H9 (cell line): ENCODE data around the gene SDHA. TPM values are rescaled to one million over a fixed set of nuclear protein-coding genes. Genes with fewer than 3 reads are reported as not detected.

Source experiments
- DNase-seq: peaks from one replicate; pipeline ENCODE4 v3.0.0-alpha.2; 2017
- H2AFZ ChIP-seq: one replicate; pipeline ENCODE4 v1.6.1; 2013; ENCODE audit warnings: mild to moderate bottlenecking, low read length, control low read depth, moderate library complexity
- H2AK5ac ChIP-seq: 2 replicates; pipeline ENCODE4 v1.6.1; 2013; ENCODE audit warnings: low read length, control low read depth, mixed read lengths; ENCODE audit not compliant: insufficient read length
- H2BK120ac ChIP-seq: one replicate; pipeline ENCODE4 v1.6.1; 2013; ENCODE audit warnings: low read depth, mild to moderate bottlenecking, low read length, control low read depth, inconsistent platforms; ENCODE audit not compliant: poor library complexity, severe bottlenecking
- H2BK12ac ChIP-seq: 2 replicates; pipeline ENCODE4 v1.6.1; 2013; ENCODE audit warnings: low read length, control low read depth, mixed read lengths, low read depth; ENCODE audit not compliant: insufficient read length
- H2BK15ac ChIP-seq: 2 replicates; pipeline ENCODE4 v1.6.1; 2013; ENCODE audit warnings: low read depth, low read length, control low read depth
- H2BK20ac ChIP-seq: one replicate; pipeline ENCODE4 v1.6.1; 2013; ENCODE audit warnings: low read depth, mild to moderate bottlenecking, low read length, control low read depth, inconsistent platforms; ENCODE audit not compliant: poor library complexity, severe bottlenecking
- H2BK5ac ChIP-seq: 2 replicates; pipeline ENCODE4 v1.6.1; 2013; ENCODE audit warnings: low read length, control low read depth, mixed read lengths; ENCODE audit not compliant: insufficient read length
- H3K14ac ChIP-seq: 2 replicates; pipeline ENCODE4 v1.6.1; 2013; ENCODE audit warnings: low read length, control low read depth; ENCODE audit not compliant: insufficient read depth
- H3K18ac ChIP-seq: 2 replicates; pipeline ENCODE4 v1.6.1; 2013; ENCODE audit warnings: low read depth, mild to moderate bottlenecking, mixed read lengths, low read length, control low read depth; ENCODE audit not compliant: insufficient read length
- H3K23ac ChIP-seq: 2 replicates; pipeline ENCODE4 v1.6.1; 2013; ENCODE audit warnings: low read length, control low read depth, mixed read lengths, low read depth; ENCODE audit not compliant: insufficient read length
- H3K23me2 ChIP-seq: 2 replicates; pipeline ENCODE4 v1.6.1; 2013; ENCODE audit warnings: low read depth, mild to moderate bottlenecking, mixed read lengths, low read length, control low read depth; ENCODE audit not compliant: insufficient read length, poor library complexity, severe bottlenecking
- H3K27ac ChIP-seq: 2 replicates; pipeline ENCODE4 v1.5.1; 2013; ENCODE audit warnings: low read length, control low read depth, mixed read lengths, low read depth; ENCODE audit not compliant: insufficient read length
- H3K27me3 ChIP-seq: 2 replicates; pipeline ENCODE4 v1.6.1; 2013; ENCODE audit warnings: low read length, control low read depth, inconsistent platforms; ENCODE audit not compliant: insufficient read depth
- H3K4ac ChIP-seq: 2 replicates; pipeline ENCODE4 v1.6.1; 2013; ENCODE audit warnings: low read depth, mild to moderate bottlenecking, control low read depth, inconsistent platforms, low read length, moderate library complexity
- H3K4me1 ChIP-seq: 2 replicates; pipeline ENCODE4 v1.6.1; 2013; ENCODE audit warnings: low read length, control low read depth, inconsistent platforms; ENCODE audit not compliant: insufficient read depth
- H3K4me2 ChIP-seq: 2 replicates; pipeline ENCODE4 v1.6.1; 2013; ENCODE audit warnings: low read length, control low read depth, mixed read lengths; ENCODE audit not compliant: insufficient read length, insufficient read depth
- H3K56ac ChIP-seq: 2 replicates; pipeline ENCODE4 v1.6.1; 2013; ENCODE audit warnings: low read depth, mild to moderate bottlenecking, mixed read lengths, low read length, control low read depth; ENCODE audit not compliant: insufficient read length
- H3K79me1 ChIP-seq: 2 replicates; pipeline ENCODE4 v1.6.1; 2013; ENCODE audit warnings: low read depth, mild to moderate bottlenecking, moderate library complexity, low read length, control low read depth, inconsistent platforms; ENCODE audit not compliant: insufficient read depth, poor library complexity, severe bottlenecking
- H3K79me2 ChIP-seq: 2 replicates; pipeline ENCODE4 v1.6.1; 2013; ENCODE audit warnings: low read length, control low read depth, inconsistent platforms; ENCODE audit not compliant: insufficient read depth
- H3K9ac ChIP-seq: 2 replicates; pipeline ENCODE4 v1.6.1; 2013; ENCODE audit warnings: low read length, control low read depth, mixed read lengths; ENCODE audit not compliant: insufficient read length; ENCODE audit errors: extremely low read depth
- H3K9me3 ChIP-seq: one replicate; pipeline ENCODE4 v1.6.1; 2013; ENCODE audit warnings: low read depth, low read length, inconsistent platforms; ENCODE audit not compliant: control insufficient read depth
- H3T11ph ChIP-seq: one replicate; pipeline ENCODE4 v1.6.1; 2013; ENCODE audit warnings: mild to moderate bottlenecking, low read length, control low read depth, inconsistent platforms
- H4K20me1 ChIP-seq: one replicate; pipeline ENCODE4 v1.6.1; 2013; ENCODE audit not compliant: control insufficient read depth, insufficient read length, insufficient read depth
- H4K5ac ChIP-seq: 2 replicates; pipeline ENCODE4 v1.6.1; 2013; ENCODE audit warnings: low read depth, mild to moderate bottlenecking, mixed read lengths, low read length, control low read depth; ENCODE audit not compliant: insufficient read length
- H4K8ac ChIP-seq: replicated peaks from 2 replicates; pipeline ENCODE4 v1.6.1; 2013; ENCODE audit warnings: low read length, control low read depth, mixed read lengths, low read depth; ENCODE audit not compliant: insufficient read length
- H4K91ac ChIP-seq: 2 replicates; pipeline ENCODE4 v1.6.1; 2013; ENCODE audit warnings: low read depth, mild to moderate bottlenecking, moderate library complexity, mixed read lengths, low read length, control low read depth; ENCODE audit not compliant: insufficient read length
- H3K27ac Mint-ChIP-seq, 3 experiments: 2 replicates in 2 of 3; 3 replicates in 1 of 3; pipeline ENCODE4 v1.8.0; 2020 to 2021; ENCODE audit warnings: mixed read lengths in 3 of 3, mild to moderate bottlenecking in 1 of 3, moderate library complexity in 1 of 3
- H3K27me3 Mint-ChIP-seq: 2 replicates; pipeline ENCODE4 v1.8.0; 2021; ENCODE audit warnings: low read depth, mild to moderate bottlenecking, moderate library complexity, mixed read lengths
- H3K36me3 Mint-ChIP-seq, 3 experiments: 2 replicates in 2 of 3; 3 replicates in 1 of 3; pipeline ENCODE4 v1.8.0; 2020 to 2021; ENCODE audit warnings: low read depth in 3 of 3, mixed read lengths in 3 of 3; ENCODE audit not compliant: insufficient read depth in 1 of 3
- H3K4me1 Mint-ChIP-seq, 2 experiments: 2 replicates each; pipeline ENCODE4 v1.8.0; 2020; ENCODE audit warnings: mixed read lengths in 2 of 2
- H3K4me3 Mint-ChIP-seq, 2 experiments: 2 replicates in 1 of 2; 3 replicates in 1 of 2; pipeline ENCODE4 v1.8.0; 2020 to 2021; ENCODE audit warnings: mild to moderate bottlenecking in 2 of 2, mixed read lengths in 2 of 2, moderate library complexity in 1 of 2
- H3K9me3 Mint-ChIP-seq, 2 experiments: 2 replicates in 1 of 2; 3 replicates in 1 of 2; pipeline ENCODE4 v1.8.0; 2020; ENCODE audit warnings: mild to moderate bottlenecking in 2 of 2, mixed read lengths in 2 of 2, moderate library complexity in 1 of 2
- WGBS: extraction: QIAGEN DNeasy Blood & Tissue Kit; methylation state at CpG from one replicate; pipeline ENCODE4 v1.1.7; 2013; ENCODE audit warnings: missing lambda C conversion rate, low lambda C conversion rate, mixed read lengths; ENCODE audit not compliant: insufficient read length; ENCODE audit errors: extremely low coverage; 5-methylcytosine and 5-hydroxymethylcytosine counted together
- total RNA-seq: library from RNA; stranded (reverse); gene quantifications from 2 replicates; pipeline ENCODE4 v1.2.1, GENCODE V29; 2021
- TF ChIP-seq, protein P1 (sequence below): fragments of 200-600 bp; sonication (generic); conservative IDR thresholded peaks from 3 replicates; pipeline ENCODE4 v1.8.0; 2021; ENCODE audit warnings: antibody characterized with exemption, mild to moderate bottlenecking

The SDHA gene
- total RNA-seq, 1 experiment from 2014 or later: 84.8 TPM

DNA sequence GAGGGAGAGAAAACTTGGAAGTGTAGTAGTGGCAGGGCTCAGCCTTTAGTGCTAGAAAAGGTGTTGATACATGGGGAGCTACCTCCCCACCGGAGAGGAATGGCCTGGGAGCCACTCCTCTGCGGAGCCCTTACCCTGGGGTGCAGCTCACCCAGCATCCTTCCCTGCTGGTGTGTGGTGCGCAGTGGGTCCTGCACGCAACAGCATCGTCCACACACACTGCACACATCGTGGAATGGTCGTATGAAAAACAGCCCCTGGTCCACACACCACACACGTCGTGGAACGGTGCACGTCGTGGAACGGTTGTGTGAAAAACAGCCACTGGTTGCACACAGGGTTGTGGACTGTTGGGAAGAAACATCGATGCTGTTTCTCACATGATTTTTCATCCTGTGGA is 87.3 kb downstream of the SDHA start:
- Histone ChIP-seq H3K56ac (no peak overlapping the region), H3K27ac (no peak overlapping the region), H3K9me3 (no peaks in the 10 kb centered on the region), H4K8ac (no peak overlapping the region), H2AFZ (no peak overlapping the region), H3K23ac (no peak overlapping the region), H4K91ac (no peak overlapping the region), H2BK15ac (no peak overlapping the region), H3K27me3 (no peaks in the 10 kb centered on the region), H3K4me1 (no peaks in the 10 kb centered on the region; the same call in 1 of the 2 replicates), H3K4me2 (no peak overlapping the region), H3K9ac (no peak overlapping the region), H2BK120ac (no peak overlapping the region), H3K4ac (no peak overlapping the region), H3T11ph (no peak overlapping the region), H3K79me2 (no peaks in the 10 kb centered on the region; the same call in 1 of the 2 replicates), H2AK5ac (no peak overlapping the region), H2BK5ac (no peak overlapping the region), H4K20me1 (no peaks in the 10 kb centered on the region), H4K5ac (no peak overlapping the region), H3K18ac (no peak overlapping the region), H3K79me1 (no peaks in the 10 kb centered on the region), H2BK12ac (no peak overlapping the region), H3K14ac (no peak overlapping the region), H3K23me2 (no peaks in the 10 kb centered on the region), H2BK20ac (no peak overlapping the region)
- Mint-ChIP-seq H3K9me3 (no peaks in the 10 kb centered on the region), H3K36me3 (peaks cover 2 to 24% (median 19%) of the 10 kb centered on the region in 3 experiments; a peak in 6 of 7 replicates), H3K27ac (peak overlapping the region in 2 of 3 experiments; percentile 40 to 74; a peak in 2 of 7 replicates), H3K4me3 (no peak overlapping the region), H3K4me1 (peaks cover 26 to 39% of the 10 kb centered on the region in 2 experiments), H3K27me3 (no peaks in the 10 kb centered on the region)
- TF ChIP-seq, protein P1, sequence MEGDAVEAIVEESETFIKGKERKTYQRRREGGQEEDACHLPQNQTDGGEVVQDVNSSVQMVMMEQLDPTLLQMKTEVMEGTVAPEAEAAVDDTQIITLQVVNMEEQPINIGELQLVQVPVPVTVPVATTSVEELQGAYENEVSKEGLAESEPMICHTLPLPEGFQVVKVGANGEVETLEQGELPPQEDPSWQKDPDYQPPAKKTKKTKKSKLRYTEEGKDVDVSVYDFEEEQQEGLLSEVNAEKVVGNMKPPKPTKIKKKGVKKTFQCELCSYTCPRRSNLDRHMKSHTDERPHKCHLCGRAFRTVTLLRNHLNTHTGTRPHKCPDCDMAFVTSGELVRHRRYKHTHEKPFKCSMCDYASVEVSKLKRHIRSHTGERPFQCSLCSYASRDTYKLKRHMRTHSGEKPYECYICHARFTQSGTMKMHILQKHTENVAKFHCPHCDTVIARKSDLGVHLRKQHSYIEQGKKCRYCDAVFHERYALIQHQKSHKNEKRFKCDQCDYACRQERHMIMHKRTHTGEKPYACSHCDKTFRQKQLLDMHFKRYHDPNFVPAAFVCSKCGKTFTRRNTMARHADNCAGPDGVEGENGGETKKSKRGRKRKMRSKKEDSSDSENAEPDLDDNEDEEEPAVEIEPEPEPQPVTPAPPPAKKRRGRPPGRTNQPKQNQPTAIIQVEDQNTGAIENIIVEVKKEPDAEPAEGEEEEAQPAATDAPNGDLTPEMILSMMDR: no peak
- WGBS: no CpG with 5 or more reads among the region's 14 CpGs
- no peak for DNase-seq
